GM11168 (cell line): ENCODE measurements around the gene SEL1L2.

Experiments
- in situ Hi-C: fragments of 300-500 bp; cut with MboI; formaldehyde crosslinking; loops from one replicate; pipeline ENCODE4 v1.12.0; 2022; ENCODE audit warnings: low sequenced_read_pairs; ENCODE audit not compliant: unreplicated experiment

Gene SEL1L2

DNA sequence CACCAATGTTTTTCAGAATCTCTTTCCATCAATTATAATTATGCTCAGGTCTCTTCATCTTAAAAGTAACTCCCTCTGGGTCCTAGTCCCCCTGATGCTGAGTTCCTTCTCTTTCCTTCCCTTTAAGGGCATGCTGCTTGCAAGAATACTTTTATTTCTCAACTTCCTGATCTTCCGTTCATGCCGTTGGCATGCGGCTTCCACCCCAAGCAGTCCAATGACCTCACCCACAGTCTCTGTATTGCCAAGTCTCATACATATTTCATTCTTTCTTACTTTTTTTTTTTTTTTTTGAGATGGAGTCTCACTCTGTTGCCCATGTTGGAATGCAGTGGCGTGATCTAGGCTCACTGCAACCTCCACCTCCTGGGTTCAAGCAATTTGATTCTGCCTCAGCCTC lies 122.1 kb downstream of the SEL1L2 start:
- in situ Hi-C loops, result no loop called here

DNA sequence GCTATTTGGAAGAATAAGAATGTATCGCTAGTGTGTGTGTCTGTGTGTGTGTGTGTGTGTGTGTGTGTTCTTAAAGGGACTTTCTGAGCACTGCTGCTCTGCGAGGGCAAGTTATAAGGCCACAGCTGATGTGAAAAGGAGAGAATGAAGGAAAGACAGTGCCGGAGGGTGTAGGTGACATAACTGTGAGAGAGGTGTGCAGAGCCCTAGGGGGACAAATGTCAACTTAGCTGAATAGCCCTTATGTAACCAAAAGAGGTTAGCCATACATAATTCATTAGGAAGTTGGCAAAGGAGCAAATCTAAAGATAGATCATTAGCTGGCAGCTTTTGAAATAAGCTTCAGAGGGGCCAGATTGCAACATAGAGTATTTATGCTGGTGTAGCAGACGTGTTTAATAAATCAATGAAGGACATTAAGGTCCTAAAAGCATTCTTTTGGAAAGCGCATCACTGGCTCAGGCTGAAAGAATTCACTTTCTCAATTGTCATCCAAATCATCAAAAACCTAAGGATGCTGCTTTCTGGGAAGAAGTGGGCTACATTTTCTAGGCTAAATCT lies 124.5 kb downstream of the SEL1L2 start:
- in situ Hi-C loops, result no loop called here

DNA sequence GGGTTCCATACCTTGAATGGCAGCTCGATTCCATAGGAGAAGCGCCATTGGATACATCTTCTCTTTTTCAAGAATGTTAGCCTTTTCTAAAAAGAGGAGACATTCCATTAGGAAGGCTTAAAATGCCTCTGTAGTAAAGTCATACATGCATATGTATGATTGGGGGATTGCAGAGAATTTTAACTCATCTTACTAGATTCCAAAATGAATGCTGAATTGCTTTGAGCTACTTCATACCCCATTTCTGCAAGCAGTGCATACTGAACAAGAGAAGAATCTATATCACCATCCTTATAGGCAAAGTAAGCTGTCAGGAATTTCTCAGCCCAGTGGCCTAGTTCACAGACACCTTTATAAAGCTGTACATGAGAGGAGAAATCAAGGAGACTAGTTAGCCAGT lies 125.3 kb downstream of the SEL1L2 start:
- in situ Hi-C loops, result no loop called here

DNA sequence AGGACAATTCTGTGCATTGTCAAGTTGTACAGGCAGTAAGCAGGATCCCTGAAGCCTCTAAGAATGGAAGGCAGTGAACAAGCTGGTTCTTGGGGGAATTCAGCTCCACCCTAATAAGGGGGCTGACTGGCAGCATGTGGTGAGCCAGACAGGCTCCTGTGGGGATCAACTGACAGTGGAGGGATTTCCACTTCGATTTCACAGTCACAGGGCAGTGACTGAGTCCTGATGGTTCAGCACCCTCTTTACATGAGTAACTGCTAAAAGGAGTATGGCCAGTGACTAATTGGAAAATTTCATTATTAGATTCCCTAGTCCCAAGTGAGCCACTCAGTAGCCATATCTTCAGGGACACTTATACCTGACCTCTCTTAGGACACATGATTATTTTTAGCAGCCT lies 127.2 kb downstream of the SEL1L2 start:
- in situ Hi-C loops, result no loop called here

DNA sequence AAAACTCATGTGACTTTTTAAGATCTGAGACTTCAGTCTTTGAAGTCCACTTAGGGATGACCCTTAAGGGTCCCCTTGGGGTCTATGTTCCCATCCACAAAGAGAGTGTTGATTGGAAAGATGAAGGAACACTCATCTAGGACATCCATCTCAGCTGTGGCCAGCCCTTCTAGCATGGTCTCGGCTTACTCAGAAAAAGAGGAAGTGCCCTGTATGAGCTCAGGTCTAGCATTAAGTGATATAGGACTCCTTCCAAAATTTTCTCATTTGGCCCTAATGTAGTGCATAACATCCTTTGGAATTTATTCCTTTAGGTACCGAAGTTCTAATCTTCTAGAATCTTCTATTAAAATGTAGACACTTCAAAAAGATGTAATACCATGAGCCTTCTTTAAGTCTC lies 128.2 kb downstream of the SEL1L2 start:
- in situ Hi-C loops, result no loop called here

DNA sequence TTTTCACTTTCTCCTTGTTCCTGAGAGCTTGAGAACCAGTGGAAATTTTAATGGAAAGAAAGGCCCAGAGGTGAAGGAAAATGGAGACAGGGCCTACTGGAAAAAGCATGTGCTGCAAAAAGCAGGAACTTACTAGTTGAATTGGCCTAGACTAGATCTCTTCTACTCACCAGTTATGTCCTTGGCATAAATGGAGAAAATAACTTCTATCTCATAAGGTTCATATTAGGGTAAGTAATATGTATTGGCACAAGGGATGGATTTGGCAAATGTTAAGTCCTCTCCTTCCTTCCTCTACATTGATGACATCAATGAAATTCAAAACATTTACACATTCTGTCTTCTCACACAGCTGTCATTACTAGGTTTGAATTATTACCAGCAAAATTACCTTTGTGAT lies 131.5 kb downstream of the SEL1L2 start:
- in situ Hi-C loops, result no loop called here

DNA sequence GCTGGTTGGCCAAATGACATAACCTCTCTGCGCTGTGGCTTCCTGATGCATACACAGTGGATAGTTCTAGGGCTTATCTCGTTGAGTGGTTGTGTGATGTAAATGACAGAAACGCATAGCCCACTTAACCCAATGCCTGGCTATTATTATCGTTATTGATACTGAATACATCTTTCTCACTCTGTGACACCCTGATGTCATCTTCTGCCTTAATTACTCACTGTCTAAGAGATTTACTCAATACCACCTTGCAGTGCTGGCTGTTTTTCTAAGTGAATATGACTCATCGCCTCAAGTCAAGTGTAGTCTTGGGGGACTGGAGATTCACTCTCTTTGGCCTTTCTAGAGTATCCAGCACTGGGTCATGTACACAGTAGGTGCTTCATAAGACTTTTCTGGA lies 132.0 kb downstream of the SEL1L2 start:
- in situ Hi-C loops, result no loop called here

DNA sequence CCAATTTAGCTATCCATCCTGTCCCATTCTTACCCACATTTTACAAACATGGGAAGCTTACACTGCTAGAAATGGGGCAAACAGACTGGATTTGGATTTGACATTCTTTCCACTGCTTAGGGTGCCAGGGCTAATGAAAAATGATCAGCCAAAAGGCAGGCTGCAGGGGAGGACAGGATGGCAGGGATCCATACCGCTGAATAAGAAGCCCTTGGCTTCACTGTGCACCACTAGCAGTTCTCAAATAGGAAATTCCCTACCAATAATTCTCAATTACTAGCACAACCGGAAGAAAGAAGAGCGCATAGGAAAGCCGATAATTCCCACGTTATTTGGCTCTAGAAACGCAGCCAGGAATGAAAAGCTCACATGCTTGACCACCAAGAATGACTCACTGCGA lies 132.5 kb downstream of the SEL1L2 start:
- in situ Hi-C loops, result no loop called here

DNA sequence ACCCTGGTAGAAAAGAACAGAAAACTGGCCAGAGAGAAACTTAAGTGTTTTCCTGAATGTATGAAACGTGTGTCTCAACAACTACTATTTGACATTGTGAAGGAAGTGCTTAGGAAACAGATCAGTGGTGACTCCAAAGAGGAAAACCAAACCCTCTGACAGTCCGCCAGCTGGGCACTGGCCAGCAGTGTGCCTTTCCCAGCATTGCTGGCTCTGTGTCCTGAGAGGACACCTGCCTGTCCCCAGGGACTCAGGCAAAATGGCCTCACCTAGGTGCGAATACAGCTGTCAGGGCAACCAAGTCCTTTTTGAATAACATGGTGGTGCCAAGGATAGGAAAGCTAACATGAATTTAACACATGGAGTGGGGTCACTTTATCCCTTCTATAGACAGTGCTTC lies 133.1 kb downstream of the SEL1L2 start:
- in situ Hi-C loops, result no loop called here

DNA sequence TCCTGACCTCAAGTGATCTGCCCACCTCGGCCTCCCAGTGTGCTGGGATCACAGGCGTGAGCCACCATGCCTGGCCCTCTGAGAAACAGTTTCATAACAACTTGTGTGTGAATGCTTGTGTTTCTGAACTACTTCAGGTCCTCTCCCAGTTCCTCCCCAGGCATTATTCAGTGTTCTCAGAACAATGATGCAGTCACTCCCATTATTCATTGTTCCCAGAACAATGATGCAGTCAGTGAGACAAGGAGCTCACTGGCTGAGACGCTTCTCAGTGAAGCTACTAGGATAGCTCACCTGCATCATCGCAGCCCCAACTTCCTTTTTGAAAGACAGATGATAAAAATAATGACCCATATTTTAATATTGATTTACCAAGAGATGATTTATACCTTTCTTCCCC lies 134.1 kb downstream of the SEL1L2 start:
- in situ Hi-C loops, result no loop called here

DNA sequence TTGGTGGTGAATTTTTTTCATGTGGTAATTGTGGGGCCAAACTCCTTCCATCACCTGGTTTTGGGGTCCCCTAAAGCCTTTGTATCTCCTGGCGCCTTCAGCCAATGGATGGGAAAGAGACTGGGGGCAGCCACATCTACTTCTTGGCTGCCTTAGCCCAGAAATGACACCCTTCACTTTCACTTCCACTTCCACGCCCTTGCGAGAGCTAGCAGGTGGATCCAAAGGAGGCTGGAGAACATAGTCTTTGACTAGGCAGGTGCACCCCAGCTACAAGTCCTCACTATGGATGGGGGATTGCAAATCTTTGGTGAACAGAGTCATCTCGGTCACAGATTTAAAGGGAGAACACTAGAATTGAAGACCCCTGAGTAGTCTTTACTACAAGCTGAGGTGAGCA lies 134.8 kb downstream of the SEL1L2 start:
- in situ Hi-C loops, result no loop called here

DNA sequence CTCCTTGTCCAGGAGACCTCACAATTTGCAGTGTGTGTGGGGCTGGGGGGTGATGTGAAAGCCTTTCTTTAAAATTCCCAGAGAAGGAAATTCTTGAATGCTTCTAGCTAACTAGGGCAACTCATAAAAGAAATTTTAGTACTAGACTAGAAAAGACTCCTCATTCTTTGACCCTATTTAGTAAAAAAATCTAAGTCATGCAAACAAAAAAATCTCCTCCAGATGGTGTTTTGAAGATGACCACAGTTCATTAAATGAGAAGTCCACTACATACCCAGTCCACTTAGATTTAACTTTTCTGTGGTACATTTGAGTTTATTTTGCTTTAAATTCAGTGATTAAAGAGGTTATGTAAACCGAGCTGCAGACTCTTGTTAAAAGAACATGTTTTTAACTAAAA lies 138.1 kb downstream of the SEL1L2 start:
- in situ Hi-C loops, result no loop called here

DNA sequence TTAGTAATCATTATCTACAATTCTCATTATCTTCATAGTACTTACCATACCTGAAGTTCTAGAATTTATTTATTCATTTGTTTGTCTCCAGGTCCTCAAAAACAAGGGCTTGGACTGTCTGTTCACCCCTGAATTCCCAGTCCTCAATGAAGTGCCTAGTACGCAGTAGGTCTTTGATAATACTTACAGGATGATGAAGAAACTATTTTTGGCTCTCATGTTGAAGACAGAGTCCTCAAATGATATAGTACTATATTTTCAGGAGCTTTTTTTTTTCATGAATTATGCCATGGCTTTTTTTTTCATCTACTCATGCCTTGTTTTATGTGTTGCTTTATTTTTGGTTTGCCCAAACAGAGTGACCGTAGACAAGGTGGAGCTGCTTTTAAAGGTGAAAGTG lies 139.1 kb downstream of the SEL1L2 start:
- in situ Hi-C loops, result no loop called here

DNA sequence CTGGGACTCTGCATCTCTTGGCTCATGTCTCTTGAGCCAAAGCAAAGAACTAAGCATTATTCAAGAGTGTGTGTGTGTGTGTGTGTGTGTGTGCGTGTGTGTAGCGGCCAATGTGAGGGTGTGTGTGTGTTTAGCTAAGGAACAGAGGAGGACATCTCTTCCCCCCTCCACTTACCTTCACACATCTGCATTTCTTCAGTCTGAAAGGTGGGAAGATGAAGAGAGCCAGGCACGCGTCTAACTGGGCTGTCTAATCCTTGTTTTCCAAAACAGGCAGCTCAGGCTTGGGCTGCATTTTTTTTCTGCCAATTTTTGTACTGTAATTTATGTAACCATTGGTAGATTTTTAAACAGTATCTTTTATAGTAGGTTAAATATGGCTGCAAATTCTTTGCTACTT lies 146.1 kb downstream of the SEL1L2 start:
- in situ Hi-C loops, result no loop called here

DNA sequence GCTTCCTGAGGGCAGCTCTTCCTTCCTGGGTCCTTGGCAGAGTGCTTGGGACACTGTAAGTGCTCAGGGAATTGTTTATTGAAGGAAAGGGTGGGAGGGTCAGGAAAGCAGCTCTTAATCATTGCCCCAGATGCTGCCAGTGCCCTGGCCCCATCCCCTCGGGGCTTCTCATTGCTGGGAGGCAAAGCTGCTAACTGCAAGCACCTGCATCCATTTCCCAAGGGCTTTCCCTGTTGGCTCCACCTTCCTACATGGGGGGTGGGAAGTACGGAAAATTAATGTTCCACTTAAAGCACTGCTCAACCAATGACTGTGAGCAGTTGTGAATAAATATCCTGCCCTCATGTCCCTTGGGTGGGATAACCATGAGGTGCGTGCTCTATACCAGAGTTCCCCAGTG lies 149.2 kb downstream of the SEL1L2 start:
- in situ Hi-C loops, result no loop called here

DNA sequence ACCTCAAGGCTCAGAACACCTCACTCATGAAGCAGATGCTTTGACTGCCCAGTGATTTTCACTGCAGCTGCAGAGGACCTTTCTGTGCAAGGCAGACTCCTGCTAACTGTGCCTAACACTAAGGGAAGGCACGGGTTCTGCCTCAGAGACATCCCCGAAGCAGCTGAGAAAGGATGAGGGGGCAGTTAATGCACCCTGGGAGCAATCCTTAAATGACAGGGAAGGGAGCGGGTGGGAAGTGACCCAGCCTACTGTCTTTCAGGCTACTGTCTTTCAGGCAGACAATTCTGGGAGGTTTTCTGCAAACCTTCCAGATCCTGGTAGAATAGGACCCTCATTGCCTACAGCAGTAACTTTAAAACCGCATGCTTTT lies 150.3 kb downstream of the SEL1L2 start:
- in situ Hi-C loops, result no loop called here

DNA sequence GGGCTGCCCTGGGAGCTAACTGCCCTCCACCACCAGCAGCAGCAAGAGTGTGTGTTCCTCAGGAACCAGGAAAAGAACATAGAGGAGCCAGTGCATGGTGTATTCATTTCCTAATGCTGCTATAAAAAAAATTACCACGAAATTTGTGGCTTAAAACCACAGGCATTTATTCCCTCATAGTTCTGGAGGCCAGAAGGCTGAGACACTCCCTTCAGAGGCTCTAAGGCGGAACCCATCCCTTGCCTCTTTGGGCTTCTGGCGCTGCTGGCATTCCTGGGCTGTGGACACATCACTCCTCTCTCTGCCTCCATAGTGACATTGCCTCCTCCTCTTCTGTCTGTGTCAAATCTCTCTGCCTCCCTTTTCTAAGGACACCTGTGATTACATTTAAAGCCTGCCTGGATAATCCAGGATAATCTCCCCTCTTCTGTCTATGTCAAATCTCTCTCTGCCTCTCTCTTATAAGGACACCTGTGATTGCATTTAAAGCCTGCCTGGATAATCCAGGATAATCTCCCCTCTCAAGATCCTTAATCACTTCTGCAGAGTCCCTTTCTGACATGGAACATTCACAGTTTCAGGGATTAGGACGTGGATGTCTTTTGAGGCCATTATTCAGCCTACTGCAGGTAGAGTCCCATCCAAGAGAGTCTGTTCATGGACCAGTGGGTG lies 150.9 kb downstream of the SEL1L2 start:
- in situ Hi-C loops, result no loop called here

DNA sequence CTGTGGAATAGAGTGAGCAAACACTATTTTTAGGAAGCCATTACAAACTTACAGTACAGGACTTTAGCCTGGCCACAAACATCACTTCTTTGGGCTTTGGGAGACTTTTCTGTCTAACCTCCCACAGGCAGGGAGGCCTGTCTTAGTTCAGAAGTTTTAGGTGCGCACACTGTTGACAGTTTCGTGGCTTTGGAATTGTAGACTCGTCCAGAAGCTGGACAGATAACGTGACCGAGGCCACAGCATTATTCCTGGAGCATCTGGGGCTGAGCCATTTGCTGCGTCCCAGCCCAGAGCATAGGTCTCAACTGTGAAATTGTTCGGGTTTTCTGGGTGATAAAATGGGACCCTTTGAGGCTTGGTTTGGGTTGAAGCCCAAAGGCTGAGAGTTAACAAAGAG lies 151.8 kb downstream of the SEL1L2 start:
- in situ Hi-C loops, result no loop called here

DNA sequence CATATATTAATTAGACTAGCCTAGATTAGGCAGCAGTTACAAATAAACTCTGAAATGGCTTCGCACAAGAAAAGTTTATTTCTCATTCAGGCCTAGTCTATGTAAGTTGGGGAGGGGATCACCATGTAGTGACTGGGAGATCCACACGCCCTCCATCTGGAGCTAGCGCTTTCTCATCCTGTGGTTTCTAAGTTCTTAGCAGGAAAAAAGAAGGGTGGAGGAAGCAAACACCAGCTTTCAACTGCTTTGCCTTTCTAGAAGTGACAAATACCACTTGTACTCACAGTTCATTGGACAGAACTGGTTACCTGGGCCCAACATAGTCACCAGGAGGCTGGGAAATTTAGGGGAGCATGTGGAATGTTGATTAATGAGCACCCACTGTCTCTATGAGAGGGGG lies 158.9 kb downstream of the SEL1L2 start:
- in situ Hi-C loops, result no loop called here

DNA sequence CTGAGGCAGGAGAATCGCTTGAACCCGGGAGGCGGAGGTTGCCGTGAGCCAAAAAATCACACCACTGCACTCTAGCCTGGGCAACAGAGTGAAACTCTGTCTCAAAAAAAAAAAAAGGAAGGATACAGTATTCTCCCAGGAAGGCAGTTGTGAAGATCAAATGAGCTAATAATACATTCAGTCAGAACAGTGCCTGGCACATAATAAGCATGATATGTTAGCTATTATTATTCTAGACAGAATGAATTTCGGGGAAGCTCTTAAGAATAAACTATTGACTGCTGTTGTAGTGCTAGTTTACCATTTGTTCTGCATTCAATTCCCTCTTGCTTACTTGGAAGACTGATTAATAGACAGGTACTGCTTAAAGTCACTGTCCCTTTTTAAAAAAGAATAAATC lies 164.9 kb downstream of the SEL1L2 start:
- in situ Hi-C loops, result loop anchor here (10.0 kb wide), 1 partner anchor 229 kb away; no protein-coding TSS in a partner anchor

DNA sequence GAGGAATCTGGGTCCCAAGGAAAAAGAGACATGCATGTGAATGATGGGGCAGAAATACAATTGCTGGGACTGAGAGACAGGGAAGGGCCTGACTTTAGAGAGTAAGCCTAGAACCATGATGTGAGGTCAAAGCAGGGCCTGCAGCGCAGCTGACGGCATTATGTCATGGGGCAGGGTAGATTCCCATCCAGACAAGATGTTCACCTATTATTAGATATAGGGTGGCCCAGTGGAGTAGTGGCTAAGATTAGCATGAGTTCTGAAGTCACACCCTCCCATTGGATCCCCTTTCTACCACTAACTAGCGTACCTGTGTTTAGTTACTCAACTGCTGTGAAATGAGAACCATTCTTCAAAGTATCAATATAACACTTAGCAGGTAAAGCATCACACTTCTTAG lies 166.0 kb downstream of the SEL1L2 start:
- in situ Hi-C loops, result loop anchor here (10.0 kb wide), 1 partner anchor 230 kb away; no protein-coding TSS in a partner anchor

DNA sequence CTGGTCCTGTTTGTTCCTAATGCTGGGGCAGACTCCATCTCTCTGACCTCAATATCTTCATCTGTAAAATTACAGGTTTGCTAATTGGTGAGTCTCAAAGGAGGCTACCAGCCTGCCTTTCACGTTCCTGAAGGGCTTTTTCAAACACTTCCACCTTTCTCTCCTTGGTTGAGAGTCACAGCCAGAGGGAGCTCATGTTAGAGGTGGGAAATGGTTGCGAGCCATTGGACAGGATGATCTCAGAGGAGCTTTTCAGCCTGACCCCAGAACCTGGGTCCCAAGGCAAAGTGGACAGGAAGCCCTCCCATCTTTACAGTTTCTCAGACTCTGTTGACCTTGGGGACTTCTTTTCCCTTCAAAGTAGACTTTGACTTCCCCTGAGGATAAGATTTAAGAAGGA lies 168.0 kb downstream of the SEL1L2 start:
- in situ Hi-C loops, result loop anchor here (10.0 kb wide), 1 partner anchor 232 kb away; no protein-coding TSS in a partner anchor
